GM21737 (cell line): Measurements from ENCODE around the gene MACROH2A2.

Experiments used
- ATAC-seq: cut with Tn5 transposase; IDR thresholded peaks from one replicate; pipeline ENCODE4 v1.9.1; 2021; ENCODE audit warnings: mild to moderate bottlenecking, moderate library complexity; ENCODE audit not compliant: unreplicated experiment

MACROH2A2 gene

DNA sequence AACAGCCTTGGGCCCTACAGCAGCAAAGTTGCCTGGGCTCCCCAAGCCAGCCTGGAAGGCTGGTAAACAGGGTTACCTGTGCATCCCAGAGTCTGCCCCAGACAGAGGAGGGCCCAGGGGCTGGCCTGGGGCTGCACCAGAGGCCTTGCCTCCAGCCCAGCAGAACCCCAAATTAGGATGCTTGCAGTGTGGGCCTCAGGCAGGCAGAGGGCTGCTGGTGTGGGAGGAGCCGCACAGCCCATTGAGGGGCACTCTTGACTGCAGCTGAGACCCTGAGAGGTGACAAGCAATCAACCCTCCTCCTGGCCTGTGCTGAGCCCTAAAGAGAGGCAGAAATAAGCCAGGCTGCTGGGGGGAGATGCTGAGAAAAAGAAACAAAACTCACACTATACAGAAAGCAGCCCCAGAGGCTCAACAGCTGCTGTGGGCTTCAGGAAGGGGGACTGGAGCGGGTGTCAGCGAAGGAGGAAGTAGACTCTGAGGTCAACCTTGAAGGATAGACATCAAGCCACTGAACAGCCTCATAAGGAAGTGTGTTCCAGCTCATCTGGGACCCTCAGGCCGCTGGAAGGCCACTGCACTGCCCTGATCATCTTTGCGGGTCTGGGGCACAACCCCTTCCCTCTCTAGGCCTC lies 73.4 kb downstream of the MACROH2A2 start:
- no peak for ATAC-seq

- ATAC-seq = no peak
These were observed 74.2 kb downstream of the MACROH2A2 start for GRCh38 chr10:70126700-70127395.

- ATAC-seq = no peak
These were observed 78.4 kb downstream of the MACROH2A2 start for GRCh38 chr10:70130878-70131559.

- ATAC-seq = no peak
These were observed 78.9 kb downstream of the MACROH2A2 start for GRCh38 chr10:70131560-70131937.

DNA sequence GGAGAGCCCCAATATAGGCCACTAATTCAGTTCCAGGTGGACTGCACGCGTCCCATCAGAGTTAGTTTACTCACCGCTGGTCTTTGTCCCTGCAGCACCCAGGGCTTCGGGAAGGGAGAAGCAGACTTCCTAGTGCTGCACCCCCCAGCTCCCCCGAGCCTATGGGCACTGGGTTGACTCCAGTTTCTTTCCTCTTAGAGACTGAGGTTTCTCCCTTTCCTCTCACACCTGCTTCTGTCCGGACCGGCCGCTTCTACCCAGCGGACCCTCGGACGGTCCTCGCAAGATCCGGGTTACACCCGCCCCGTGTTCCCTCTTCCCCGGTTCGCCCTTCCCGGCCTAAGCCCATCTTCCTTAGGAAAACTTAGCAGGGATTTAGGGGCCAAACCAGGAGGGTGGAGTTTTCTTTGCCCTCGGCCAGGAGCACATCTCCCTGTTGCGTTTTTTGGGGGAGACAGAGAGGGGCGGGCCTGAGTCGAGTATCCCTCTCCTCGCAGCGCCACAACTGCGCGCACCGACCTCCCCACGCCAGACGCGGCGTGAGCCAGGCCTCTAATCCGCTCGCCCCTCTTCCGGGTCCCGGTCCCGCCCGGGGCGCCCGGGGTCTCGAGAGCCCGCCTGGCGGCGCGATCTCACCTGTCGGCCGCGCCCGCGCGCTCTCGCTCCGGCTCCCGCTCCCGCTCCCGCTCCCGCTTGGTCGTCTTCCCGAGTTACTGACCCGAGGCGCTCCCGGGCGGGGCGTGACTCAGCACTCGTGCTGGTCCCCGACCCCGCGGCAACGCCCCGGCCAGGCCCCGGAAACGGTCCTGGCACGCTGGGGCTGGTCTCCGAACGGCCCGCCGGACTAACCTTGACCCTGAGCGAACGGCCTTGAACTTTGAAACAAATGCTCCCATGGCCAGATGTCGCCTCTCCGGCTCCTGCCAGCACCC lies 79.7 kb downstream of the MACROH2A2 start, which contains the start of gene AIFM2:
TSS of gene AIFM2 (minus strand) at position 728 of the 932 bp plus-strand sequence. CDS start 8,741 bp downstream, outside the sequence.
- ATAC-seq = peak; percentile 74

DNA sequence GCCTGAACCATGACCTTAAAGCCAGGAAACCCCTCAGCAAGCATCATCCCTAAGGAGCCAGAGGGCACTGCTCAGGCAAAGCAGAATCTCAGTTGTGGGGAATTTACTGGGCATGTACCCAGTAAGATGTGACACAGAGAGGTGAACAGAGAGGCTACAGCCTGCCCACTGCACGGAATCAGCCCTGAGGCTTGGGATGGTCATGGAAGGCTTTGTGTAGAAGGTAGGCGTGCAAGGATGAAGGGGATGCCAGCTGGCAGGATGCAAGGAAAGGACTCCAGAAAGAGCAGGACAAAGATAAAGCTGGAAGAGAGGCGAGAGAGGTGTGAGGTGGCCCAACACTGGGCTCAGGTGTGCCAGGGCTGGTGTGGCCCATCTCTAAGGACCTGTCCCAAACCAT lies 82.4 kb downstream of the MACROH2A2 start:
- ATAC-seq = no peak

DNA sequence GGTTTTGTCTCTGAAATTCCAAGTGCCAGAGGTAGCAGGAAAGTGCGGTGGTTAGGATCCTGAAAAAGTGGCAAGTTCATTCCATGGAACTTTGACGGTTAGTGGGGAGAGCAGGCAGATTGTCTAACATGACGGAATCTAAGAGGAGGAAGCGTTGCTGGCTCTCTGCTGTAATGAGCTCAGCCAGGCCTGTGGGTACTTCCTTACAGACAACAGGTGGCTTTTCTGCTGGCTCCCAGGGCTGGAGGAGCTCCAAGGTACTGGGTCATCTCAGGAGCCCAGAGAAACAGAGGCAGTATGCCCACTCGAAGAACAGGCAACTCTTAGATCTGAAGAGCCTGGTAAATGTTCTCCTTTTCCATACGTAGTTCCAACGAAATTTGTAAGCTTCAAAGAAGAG lies 83.0 kb downstream of the MACROH2A2 start:
- no peak for ATAC-seq

DNA sequence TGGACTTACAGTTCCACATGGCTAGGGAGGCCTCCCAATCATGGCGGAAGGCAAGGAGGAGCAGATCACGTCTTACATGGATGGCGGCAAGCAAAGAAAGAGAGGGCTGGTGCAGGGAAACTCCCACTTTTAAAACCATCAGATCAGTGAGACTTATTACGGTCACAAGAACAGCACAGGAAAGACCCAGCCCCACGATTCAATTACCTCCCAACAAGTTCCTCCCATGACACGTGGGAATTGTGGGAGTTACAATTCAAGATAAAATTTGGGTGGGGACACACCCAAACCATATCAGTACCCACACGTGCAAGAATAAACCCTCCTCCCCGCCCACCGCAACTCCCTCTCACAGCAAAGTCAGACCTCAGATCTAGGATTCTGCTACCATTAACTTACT lies 84.5 kb downstream of the MACROH2A2 start:
- ATAC-seq = no peak

DNA sequence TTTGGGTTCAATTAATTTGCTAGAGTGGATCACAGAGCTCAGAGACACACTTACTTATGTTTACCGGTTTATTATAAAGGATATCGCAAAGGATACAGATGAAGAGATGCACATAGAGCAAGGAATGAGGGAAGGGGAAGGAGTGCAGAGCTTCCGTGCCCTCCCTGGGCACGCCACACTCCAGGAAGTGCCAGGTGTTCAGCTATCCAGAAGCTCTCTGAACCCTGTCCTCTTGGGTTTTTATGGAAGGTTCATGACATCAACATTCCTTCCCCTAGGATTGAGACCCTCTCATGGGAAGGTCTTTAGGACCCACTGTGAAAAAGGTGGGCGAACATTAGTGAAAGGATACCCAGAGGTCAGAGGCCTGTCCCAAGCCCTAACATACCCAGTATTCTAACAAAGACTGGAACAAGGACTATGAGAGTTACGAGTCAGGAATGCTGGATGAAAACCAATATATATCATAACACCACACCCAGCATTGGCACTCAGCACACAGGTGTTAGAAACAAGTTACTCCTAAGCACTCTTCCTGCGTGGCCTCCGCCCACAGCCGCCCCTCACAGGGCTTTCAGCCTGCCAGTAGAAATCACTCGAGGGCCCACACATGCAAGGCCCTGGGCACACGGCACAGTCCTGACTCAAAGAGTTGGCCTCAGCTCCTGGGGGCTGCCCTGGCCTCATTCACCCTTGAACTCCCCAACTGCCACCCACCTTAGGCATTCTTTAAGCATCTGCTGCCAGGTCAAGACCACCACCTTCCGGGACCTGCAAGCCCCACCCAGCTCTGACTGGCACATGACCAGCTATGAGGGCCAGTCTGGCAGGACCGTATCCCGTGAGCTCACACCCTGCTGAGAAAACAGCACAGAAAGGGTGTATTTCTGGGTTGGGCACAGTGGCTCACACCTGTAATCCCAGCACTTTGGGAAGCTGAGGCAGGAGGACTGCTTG lies 85.6 kb downstream of the MACROH2A2 start:
- ATAC-seq = no peak

- ATAC-seq = no peak
These were observed 86.7 kb downstream of the MACROH2A2 start for GRCh38 chr10:70139151-70139996.

DNA sequence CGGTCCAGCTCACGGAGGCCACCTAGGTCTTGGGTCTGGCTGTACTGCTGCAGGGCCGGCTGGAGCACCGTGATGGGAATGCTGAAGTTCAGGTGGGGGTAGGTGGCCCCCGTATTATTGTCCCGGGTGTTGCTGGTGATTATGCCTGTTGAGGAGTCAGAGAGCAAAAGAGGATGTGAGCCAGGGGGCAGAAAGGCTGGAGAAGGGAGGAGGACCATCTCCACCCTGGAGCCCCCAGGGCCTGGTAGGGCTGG lies 87.3 kb downstream of the MACROH2A2 start:
- no peak for ATAC-seq

DNA sequence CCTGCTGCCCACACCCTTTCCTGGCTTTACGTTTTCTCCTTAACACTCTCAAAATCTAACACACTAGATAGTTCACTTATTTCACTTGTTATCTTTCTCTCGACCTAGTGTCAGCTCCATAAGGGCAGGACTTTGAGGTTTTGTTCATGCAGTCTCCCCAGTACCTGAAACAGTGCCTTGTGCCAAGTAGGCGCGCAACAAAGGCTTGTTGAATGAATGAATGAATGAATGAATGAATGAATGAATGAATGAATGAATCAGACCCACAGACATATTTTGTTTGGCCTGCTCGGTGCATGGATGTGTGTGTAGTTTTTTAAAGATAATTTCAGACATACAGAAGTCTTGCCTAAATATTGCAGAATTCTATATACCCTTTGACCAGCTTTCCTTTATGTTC lies 87.7 kb downstream of the MACROH2A2 start:
- ATAC-seq = no peak

DNA sequence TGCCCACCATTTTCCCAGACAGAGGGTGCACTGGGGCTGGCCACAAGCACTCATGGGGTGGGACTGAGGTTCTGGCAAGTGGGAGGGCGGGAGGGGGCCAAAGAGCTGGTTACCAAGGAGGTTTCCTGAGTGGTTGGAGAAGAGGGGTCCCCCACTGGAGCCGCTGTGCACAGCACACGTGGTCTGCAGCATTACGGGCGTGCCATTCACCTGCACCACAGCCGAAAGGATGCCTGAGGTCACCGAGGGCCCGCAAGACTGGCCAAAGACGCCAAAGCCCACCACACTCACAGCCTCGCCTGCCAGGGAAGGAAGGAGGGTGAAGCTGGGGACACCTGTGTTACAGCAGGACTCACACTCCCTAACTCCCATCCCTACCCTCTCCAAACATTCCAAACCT lies 89.9 kb downstream of the MACROH2A2 start:
- ATAC-seq = no peak

DNA sequence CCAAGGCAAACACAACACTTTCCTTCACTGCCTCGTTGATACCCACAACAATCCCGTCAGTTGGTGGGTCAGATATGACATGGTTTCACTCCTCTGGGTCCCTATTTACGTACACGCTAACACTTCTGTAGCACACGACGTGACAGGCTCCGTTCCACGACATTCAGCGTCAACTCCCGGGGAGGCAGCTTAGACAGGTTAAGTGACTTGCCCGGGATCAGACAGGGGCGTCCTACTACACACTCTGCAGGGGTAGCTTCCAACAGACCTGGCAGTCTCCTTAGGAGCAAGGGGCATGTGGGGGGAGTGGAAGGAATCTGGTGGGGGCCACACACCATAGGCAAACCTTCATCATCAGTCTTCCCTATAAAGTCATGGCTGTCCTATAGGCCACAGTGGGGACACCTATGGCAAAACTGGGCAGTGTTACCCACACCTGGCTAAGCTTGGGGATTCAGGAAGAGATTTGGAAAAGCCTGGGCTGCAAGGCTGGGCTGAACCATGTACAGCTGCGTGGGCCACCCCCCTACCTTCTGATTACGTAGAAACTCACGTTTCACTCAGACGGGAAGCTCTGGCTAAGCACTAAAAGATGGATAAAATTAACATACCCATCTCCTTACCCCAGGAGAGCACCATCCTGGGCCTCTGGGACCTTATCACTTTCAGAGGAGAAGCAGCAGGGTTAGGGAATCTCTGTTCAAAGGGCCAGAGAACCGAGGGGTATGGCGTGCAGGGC lies 91.9 kb downstream of the MACROH2A2 start:
- ATAC-seq = no peak

DNA sequence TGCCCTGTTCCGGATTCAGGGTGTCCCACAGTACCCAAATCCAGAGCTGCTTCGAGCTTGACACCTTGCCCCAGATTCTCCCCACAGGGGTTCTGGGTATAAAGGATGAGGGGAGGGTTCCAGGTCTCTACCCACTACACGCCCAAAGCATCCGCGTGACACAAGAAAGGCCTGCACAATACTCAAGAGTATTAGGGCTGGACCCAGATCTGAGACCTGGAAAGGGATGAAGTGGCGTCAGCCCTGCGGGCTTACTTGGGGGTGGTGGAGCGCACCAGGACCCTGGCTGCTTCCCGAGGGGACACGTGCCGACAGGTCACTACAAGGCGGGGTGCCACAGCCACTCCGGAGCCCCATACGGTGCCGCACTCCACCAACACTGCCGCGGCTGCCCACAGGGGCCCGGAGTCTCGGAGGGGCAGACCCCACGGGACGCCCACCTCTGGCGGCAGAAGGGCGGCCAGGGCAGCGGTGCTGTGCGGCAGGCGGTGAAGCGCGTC lies 92.6 kb downstream of the MACROH2A2 start:
- ATAC-seq = no peak

DNA sequence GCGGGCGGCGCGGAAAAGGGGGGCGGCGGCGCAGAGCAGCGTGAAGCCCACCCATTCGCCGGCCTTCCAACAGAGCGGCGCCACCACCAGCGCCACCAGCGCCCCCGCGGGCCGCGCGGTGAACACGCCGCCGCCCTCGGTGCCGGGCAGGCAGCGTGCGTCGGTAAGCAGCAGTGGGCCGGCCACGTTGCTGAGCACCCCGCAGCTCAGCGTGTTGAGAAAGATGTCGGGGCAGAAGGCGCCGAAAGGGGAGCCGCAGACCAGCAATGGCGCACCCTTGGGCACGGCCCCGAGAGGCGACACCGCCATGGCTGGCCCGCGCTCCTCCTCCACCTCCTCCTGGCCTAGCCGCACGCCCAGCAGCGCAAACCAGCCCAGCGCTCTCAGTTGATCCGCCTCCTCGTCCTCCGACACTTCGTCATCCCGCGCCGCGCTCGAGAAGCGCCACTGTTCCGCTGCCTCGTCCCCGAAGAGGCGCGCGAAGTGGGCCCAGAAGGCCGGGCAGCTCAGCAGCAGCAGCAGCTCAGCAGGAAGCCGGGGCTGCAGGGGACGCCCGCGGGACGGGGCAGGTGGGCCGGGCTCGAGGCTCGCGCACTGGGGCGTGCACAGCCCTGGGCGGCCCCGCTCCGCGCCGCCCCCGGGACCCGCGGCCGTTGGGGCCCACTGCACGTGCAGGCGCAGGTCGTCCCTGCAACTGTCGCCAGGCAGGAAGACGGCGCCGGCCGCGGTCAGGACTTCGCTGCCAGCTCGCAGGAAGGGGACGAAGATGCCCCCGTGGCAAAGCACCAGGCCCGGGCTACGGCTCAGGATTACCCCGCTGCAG lies 93.2 kb downstream of the MACROH2A2 start:
- ATAC-seq = peak; percentile 44

- peak; percentile 90 for ATAC-seq
These were observed 94.0 kb downstream of the MACROH2A2 start, which contains the start of gene TYSND1 for GRCh38 chr10:70146489-70147258. TYSND1 (minus strand) TSS chr10:70146700; CDS start chr10:70146586, 114 bp downstream.
